ENCODE measurements around the gene HPS5.
A peak's percentile ranks its signal among the peaks of the same experiment; 100 is the strongest.
"Not testable (repeated sequence)": the region's sequence is repeated elsewhere in the genome, so short reads cannot be mapped to it uniquely, and the experiment has no call there.

Gene HPS5, protein sequence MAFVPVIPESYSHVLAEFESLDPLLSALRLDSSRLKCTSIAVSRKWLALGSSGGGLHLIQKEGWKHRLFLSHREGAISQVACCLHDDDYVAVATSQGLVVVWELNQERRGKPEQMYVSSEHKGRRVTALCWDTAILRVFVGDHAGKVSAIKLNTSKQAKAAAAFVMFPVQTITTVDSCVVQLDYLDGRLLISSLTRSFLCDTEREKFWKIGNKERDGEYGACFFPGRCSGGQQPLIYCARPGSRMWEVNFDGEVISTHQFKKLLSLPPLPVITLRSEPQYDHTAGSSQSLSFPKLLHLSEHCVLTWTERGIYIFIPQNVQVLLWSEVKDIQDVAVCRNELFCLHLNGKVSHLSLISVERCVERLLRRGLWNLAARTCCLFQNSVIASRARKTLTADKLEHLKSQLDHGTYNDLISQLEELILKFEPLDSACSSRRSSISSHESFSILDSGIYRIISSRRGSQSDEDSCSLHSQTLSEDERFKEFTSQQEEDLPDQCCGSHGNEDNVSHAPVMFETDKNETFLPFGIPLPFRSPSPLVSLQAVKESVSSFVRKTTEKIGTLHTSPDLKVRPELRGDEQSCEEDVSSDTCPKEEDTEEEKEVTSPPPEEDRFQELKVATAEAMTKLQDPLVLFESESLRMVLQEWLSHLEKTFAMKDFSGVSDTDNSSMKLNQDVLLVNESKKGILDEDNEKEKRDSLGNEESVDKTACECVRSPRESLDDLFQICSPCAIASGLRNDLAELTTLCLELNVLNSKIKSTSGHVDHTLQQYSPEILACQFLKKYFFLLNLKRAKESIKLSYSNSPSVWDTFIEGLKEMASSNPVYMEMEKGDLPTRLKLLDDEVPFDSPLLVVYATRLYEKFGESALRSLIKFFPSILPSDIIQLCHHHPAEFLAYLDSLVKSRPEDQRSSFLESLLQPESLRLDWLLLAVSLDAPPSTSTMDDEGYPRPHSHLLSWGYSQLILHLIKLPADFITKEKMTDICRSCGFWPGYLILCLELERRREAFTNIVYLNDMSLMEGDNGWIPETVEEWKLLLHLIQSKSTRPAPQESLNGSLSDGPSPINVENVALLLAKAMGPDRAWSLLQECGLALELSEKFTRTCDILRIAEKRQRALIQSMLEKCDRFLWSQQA

DNA sequence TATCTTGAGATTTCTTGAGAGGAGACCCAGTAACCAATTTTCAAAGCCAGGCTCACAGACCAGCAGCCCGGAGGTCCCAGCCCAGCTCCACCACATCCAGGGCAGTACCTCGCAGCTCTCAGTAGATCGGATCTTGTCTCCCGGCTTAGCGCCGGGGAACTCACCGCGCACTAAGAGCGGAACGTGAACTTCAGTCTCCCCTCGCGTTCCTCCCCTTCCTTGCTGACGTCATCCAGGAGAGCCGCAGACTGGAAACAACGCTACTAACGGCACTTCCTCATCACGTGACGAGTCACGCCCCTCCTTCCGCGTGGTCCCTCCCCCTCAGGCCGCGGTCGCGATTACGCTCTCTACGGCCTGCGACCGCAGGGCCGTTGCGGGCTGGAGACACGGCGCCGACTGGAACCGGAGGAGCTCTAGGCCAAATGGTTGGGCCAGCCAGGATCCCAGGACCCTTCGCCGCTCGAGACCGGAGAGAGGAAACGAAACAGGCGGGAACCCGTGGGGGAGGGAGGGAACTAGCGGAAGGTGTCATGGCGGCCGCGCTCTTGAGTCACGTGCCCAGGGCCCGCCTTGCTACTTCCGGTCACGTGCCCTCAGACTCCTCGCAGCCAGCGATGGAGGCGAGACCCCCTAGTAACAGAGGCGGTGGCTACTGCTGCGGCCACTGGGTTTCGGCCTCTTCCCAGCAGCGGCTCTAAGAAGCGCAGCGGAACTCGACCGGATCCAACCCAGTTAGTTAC lies at the start of gene HPS5, which contains the start of gene GTF2H1:
HPS5 (minus strand) TSS at position 172 of the 743 bp plus-strand sequence. CDS start 4,282 bp downstream, outside the sequence.
GTF2H1 (plus strand) TSS at position 599 of the 743 bp plus-strand sequence. CDS start 10,508 bp downstream, outside the sequence.
- DNase-seq = peak; percentile 95 to 97

GRCh38 chr11:18371279-18371678 lies 49.3 kb upstream of the HPS5 start:
- DNase-seq = no peak

DNA sequence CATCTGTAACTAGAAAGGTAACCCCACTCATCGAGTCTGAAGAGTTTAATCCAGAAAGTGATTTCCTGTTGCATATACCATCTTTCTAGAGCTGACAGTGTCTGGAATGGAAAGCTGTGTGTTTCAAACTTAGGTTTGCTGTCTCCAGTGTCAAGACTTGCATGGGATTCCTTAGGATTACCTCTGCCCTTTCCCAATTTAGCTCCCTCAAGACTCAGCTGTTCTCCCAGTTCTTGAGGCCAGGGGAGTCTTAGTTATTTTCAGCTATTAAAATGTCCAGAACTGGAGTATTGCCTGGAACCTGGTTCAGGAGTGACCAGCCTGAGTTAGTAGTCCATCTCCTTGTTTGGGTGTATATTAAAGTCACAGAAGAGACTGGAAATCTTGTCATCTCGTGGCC lies 47.5 kb upstream of the HPS5 start:
- no peak for DNase-seq

DNA sequence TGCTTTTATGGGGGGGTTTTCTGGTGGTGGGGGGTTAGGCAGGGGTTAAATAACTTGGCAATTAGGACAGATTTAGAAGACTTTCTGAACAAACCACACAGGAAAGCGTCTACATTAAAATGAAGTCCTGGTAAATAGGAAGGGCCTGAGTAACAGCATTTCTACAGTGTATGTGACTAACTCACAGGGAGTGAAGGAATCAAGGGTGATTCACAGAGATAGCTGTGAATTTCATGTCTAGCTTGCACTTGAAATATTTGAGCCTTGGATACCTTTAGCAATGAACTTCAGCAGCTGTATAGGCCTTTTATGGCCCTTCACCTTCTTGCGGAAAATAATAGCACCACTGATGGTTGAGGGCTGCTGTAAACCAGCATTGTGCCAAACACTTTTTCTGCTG lies 46.3 kb upstream of the HPS5 start:
- DNase-seq = no peak

DNA sequence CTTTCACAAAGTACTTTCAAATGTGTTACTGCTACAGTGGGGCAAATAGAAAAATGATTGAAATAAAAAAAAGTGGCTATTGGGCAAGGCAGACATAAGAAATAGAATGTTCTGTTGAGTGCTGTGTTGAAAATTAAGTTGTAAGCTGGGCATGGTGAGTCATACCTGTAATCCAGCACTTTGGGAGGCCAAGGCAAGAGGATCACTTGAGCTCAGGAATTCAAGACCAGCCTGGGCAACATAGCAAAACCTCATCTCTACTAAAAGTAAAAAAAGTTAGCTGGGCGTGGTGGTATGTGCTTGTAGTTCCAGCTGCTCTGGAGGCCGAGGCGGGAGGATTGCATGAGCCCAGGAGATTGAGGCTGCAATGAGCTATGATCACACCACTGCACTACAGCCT lies 45.5 kb upstream of the HPS5 start:
- DNase-seq = no peak

DNA sequence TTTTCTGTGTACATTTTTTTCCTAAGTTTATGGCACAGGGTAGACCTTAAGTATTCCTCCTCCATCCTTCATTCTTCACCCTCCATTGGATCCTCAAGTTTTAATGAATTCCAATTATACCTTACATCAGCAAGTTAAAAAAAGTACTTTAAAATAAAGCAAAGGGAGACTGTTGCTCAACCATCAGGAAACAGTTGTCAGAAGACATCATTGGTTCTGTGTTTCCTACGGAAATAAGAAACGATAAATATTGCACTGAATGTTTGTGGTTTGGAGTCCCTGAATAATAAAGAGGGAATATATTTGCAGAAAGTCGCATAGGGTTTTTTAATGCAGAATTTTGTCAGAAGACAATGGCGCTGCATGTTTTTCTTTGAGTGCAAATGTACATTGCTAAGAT lies 44.3 kb upstream of the HPS5 start:
- DNase-seq = no peak

GRCh38 chr11:18365741-18366140 lies 43.8 kb upstream of the HPS5 start:
- no peak for DNase-seq

GRCh38 chr11:18364495-18365073 lies 42.6 kb upstream of the HPS5 start:
- DNase-seq = no peak

DNA sequence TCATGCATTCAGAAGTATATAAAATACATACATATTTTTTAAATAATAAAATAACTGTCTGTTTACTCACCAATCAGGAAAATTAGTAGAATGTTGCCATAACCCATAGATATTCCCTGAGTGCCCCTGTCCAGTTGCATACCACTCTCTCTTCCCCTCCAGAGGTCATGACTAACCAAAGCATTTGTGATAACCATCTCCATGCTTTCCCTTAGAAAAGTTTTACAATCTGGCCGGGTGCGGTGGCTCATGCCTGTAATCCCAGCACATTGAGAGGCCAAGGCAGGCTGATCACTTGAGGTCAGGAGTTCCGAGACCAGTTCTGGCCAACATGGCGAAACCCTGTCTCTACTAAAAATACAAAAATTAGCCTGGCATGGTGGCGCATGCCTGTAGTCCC lies 39.2 kb upstream of the HPS5 start:
- no peak for DNase-seq

DNA sequence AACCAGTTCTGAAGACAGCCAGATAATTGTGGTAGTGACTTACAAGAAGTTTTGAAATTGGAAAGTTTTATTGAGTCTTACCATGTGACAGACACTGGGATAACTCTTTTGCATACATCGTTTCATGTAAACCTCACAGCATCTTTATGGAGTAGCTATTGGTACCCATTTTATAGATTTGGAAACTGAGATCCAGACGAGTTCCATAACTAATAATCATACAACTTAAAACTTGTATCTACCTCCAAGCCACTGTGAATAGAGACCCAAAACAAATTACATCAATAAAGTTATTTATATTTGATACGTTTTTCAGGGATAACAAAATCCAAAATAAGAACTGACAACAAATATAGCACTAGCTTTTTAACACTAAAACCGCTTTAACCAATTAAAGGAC lies 36.7 kb upstream of the HPS5 start:
- no peak for DNase-seq

DNA sequence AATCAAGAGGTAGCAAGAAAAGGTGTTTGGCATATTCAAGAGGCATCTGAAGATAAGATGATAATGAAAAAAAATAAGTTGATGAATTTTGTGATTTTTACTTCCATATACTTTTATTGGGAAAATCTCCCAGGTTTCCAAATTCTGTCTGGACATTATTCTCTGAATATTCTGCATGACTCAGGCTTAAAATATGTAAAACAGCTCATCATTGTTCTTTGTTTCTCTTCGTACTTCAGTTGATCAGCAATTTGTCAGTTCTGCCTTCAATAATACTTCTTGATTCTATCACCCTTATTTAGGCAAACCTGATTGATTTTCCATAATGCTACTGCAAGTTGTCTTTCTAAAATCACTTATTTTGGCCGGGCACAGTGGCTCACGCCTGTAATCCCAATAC lies 30.6 kb upstream of the HPS5 start:
- DNase-seq = no peak

GRCh38 chr11:18347471-18348125 lies 25.7 kb upstream of the HPS5 start:
- no peak for DNase-seq

GRCh38 chr11:18332891-18333290 lies 11.0 kb upstream of the HPS5 start:
- DNase-seq = no peak

GRCh38 chr11:18332302-18332701 lies 10.4 kb upstream of the HPS5 start:
- no peak for DNase-seq

- DNase-seq = no peak
Observed at GRCh38 chr11:18330921-18331320, 9.0 kb upstream of the HPS5 start.

GRCh38 chr11:18329196-18329870 lies 7.4 kb upstream of the HPS5 start:
- no peak for DNase-seq

DNA sequence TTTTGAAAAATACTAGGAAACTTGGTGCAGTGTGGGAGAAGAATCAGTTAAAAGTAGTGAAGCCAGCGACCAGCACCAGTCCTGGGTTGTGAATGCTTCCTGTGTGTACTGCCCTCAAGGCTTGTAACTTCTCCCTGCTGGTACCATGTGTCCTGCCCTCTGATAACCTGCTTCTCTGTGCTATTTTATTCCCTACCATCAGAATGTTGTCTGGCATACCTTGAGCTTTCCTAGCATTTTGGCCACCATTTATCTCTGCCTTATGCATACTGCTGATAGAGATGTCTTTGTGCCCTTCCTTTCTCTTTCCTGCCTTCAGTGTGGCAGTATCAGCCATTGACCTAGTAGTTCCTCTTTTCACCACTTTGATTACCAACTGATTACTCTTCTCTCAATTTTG lies 2.4 kb upstream of the HPS5 start:
- no peak for DNase-seq

DNA sequence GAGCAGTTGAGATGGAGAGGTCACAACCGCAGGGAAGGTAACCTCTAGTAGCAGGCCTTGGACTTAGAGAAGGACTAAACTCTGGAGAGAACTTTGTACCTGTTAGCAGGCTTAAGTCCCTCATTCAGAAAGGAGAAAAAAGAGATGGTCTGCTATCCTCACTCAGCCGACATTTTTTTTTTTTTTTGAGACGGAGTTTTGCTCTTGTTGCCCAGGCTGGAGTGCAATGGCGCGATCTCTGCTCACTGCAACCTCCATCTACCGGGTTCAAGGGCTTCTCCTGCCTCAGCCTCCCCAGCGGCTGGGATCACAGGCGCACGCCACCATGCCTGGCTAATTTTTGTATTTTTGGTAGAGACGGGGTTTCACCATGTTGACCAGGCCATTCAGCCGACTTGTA lies 1.9 kb upstream of the HPS5 start:
- DNase-seq = not testable (repeated sequence)

- no peak for DNase-seq
Observed at GRCh38 chr11:18322818-18323570, 1.1 kb upstream of the HPS5 start.

DNA sequence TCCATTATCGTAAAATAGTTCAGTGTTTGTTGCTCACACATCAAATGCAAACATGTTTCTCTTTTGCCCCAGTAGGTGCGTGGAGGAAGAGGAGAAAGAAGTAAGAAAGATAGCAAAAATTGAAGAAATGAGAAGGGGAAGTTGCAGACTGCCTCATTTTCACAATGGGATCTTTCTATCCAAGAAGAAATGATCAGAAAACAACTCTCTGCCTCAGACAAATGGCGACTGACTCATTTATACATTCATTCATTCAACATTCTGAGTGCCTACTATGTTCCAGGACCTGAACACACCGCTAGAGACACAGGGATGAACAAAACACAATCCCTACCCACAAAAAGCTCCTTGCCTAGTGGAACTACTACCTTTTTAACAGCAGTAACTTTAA lies 367 bp downstream of the HPS5 start:
- no peak for DNase-seq

All from NCI-H446 (cell line).